Measurements from ENCODE around the gene TANGO6.

Gene TANGO6

DNA sequence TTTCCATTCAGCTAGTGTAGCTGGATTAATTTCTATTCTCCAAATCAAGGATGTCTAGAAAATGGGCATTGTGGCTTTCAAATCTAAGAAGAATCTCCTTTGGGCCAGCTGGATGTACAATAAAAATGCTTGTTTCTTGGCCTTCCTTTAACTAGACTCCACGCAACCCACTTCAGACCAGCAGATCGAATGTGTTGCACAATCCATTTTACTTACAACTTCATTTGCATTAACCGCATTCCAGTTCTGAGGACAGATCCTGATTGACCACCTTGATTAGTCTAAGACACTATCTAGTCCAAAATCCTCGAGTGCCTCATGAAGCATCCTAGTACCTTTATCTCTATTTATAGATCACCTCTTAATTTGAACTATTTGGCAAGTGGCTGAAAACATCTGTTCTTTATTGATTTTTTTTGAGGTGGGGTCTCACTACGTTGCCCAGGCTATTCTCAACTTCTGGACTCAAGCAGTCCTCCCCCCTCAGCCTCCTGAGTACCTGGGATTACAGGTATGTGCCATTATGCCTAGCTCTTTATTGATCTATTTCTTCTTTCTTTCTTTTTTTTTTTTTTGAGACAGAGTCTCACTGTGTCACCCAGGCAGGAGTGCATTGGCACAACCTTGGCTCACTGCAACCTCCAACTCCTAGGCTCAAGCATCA lies 241.8 kb downstream of the TANGO6 start:
- no peak overlapping the region for H3K4me3 ChIP-seq (ENCODE audit: low read length)
- TF ChIP-seq, protein P1, sequence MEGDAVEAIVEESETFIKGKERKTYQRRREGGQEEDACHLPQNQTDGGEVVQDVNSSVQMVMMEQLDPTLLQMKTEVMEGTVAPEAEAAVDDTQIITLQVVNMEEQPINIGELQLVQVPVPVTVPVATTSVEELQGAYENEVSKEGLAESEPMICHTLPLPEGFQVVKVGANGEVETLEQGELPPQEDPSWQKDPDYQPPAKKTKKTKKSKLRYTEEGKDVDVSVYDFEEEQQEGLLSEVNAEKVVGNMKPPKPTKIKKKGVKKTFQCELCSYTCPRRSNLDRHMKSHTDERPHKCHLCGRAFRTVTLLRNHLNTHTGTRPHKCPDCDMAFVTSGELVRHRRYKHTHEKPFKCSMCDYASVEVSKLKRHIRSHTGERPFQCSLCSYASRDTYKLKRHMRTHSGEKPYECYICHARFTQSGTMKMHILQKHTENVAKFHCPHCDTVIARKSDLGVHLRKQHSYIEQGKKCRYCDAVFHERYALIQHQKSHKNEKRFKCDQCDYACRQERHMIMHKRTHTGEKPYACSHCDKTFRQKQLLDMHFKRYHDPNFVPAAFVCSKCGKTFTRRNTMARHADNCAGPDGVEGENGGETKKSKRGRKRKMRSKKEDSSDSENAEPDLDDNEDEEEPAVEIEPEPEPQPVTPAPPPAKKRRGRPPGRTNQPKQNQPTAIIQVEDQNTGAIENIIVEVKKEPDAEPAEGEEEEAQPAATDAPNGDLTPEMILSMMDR (IDR thresholded peaks at IDR 0.05; ENCODE audit: insufficient read depth, low read depth, low read length, missing control alignments) = no peak
- DNase-seq (ENCODE audit: low read depth) = no peak

DNA sequence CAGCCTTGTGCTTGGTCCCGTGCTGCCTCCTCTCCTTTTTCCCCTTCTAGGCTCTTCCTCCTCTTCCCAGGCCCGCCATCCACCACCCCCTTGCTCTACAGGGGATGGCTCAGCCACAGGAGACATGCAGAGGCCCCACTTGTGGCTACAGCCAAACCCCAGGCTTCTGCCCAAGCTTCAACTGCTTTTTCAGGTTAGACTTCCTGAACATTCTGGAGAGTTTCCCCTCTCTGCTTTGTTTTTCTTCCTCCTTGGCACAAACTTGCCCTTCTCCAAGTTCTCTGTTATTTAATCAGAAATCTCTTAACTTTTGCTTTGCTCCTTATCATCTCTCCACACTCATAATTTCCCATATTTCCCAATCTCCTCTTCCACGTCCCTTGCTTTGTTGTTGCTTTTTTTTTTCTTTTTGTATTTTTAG lies 243.8 kb downstream of the TANGO6 start:
- DNase-seq (ENCODE audit: low read depth) = no peak
- TF ChIP-seq, protein P1 (IDR thresholded peaks at IDR 0.05; ENCODE audit: insufficient read depth, low read depth, low read length, missing control alignments) = no peak
- H3K4me3 ChIP-seq (ENCODE audit: low read length) = no peak overlapping the region

DNA sequence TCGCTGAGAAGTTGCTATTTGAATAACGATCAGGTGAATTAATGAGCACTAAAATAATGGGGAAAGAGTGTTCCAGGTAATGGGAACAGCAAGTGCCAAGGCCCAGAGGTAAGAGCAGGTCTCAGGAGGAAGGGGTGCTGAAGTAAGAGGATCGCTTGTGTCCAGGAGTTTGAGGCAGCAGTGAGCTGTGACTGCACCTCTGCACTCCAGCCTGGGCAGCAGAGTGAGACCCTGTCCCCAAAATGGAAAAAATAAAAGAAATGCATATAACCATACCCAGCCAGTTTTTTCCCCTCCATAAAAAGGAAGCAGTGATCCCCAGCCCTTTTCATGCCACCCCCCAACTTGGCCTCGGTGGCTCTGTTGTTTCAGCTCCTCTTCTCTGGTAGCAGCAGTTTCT lies 245.4 kb downstream of the TANGO6 start:
- TF ChIP-seq, protein P1 (IDR thresholded peaks at IDR 0.05; ENCODE audit: insufficient read depth, low read depth, low read length, missing control alignments) = no peak

DNA sequence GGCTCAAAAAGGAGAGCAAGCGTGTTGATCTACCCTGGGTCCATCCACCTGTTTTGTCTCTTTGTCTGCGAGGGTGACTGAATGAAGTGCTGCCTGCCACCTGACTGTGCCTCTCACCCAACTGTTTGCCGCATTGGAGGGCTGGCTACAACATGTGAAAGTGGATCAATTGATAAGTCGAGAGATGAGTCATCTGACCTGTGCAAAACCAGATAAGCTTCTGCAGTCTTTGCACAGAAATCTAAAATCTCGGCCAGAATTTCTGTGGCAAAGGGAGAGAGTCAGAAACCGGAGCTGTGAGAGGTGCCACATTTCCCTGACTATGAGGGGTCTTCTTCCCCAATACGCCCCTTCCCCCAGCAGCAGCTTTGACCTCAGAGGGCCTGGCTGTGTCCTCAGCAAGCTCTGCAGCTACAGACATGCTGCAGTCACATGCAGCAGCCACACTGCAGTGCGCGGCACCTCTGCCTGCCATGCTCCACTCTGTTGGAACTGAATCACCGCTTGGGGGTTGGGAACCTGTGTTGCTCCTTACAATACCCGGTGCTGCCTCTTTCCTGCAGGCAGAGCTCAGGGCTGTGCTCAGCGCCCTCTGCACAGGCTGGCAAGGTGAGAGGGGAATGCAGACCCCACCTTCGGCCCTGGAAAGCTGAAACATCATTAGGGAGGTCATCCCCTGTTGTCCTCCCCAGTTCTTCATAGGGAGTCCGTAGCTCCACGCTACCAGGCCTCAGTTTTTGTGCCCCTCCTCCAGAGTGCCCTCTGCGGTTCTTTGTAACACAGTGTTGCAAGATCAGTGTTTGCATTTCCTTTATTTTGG lies 246.0 kb downstream of the TANGO6 start:
- peak; percentile 79 for DNase-seq (ENCODE audit: low read depth)
- TF ChIP-seq, protein P1 (IDR thresholded peaks at IDR 0.05; ENCODE audit: insufficient read depth, low read depth, low read length, missing control alignments) = peak; percentile 8
- no peak overlapping the region for H3K4me3 ChIP-seq (ENCODE audit: low read length)

More for the DNA sequence above, 245.4 kb downstream of the TANGO6 start:
- H3K4me3 ChIP-seq (ENCODE audit: low read length) = no peak overlapping the region
- no peak for DNase-seq (ENCODE audit: low read depth)

DNA sequence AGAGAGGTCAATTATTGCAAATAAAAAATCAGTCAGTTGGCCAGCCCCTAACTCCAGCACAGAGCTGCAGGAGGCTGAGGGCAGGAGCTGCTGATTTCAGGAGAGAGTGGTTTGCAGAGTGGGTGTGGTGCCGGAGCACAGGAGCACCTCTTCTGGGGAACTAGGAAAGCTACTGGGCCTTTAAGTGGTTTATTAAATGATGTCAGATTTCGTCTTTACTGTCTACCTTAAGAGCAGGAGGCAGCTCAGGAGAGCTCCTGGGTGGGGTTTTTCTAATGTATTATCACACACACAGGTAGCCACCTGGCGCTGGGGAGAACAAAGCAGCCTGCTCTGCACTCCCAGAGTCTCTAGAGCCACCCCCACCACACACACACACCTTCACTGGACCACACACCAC lies 250.6 kb downstream of the TANGO6 start:
- H3K4me3 ChIP-seq (ENCODE audit: low read length) = no peak overlapping the region
- TF ChIP-seq, protein P1 (IDR thresholded peaks at IDR 0.05; ENCODE audit: insufficient read depth, low read depth, low read length, missing control alignments) = no peak
- no peak for DNase-seq (ENCODE audit: low read depth)

DNA sequence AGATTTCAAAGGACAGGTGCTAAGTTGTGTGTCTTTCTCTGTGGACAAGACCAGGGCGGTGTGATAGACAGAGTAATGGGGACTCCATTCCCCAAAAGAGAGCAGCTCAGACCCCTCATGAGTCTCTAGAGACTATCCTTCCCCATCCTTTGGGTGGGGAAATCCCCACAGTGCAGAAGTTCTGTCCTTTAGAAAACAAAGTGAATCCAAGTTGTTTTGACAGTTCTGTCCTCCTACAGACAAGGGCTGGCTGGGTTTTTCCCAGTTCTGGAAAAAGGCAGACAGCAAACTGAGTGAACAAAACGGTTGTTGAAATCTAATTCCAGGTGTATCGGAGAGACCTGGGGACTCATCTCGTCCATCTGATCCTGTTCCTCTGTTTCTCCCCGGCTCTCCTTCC lies 251.2 kb downstream of the TANGO6 start:
- TF ChIP-seq, protein P1 (IDR thresholded peaks at IDR 0.05; ENCODE audit: insufficient read depth, low read depth, low read length, missing control alignments) = no peak
- no peak overlapping the region for H3K4me3 ChIP-seq (ENCODE audit: low read length)
- DNase-seq (ENCODE audit: low read depth) = no peak

Measured in epithelial cell of esophagus (primary cell).